Measurements from ENCODE around the gene EPN2.

Gene EPN2

DNA sequence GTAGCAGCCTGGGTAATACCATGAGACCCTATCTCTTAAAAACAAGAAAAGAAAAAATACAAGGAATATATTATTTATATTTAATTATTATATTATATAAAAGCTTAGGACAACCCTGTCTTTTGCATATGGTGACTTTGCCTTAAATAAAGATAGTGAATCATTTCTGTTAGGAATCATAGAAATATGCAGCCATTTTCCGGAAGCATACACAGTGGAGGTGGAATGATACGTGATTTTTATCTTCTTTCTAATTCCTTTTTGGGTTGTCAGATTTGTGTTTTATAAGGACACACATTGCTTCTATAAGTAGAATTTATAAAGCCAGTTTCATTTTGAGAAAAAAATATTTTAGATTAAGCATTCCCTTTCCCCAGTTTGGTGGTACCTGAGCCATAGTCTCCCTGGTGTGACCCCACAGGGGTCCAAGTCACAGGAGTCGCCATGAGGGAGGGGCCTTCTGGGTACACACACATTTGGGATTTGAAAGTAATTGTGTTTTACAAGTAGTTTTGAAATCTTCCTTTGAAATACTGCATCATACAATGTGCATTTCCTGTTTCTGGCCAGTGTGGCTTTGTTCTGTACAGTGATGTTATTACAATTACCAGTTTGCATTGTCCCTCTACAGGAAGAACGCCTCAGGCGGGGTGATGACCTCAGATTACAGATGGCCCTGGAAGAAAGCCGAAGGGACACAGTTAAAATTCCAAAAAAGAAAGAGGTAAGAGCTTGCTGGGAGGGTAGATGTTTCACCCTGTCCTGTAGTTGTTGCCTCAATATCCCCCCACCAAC lies 74.5 kb downstream of the EPN2 start:
- DNase-seq (ENCODE audit: low read depth), result no peak

DNA sequence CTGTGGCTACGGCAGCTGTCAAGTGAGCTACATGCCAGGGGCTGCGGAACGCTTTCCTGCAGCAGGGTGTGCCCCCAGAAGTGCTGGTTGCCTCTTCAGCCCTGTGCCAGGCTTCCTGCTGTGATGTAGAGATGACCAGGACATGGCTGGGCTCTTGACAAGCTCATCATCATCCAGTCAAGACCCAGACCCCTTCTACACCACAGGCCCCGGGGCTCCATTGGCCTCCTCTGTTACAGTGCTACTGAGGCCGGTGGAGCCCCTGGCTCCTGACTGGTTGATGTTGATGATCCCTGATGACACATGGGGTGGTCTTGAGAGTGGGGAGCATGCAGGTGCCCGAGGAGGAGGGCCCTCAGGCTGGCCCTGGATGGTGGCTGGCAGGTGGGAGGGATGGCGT lies 75.2 kb downstream of the EPN2 start:
- no peak for DNase-seq (ENCODE audit: low read depth)

DNA sequence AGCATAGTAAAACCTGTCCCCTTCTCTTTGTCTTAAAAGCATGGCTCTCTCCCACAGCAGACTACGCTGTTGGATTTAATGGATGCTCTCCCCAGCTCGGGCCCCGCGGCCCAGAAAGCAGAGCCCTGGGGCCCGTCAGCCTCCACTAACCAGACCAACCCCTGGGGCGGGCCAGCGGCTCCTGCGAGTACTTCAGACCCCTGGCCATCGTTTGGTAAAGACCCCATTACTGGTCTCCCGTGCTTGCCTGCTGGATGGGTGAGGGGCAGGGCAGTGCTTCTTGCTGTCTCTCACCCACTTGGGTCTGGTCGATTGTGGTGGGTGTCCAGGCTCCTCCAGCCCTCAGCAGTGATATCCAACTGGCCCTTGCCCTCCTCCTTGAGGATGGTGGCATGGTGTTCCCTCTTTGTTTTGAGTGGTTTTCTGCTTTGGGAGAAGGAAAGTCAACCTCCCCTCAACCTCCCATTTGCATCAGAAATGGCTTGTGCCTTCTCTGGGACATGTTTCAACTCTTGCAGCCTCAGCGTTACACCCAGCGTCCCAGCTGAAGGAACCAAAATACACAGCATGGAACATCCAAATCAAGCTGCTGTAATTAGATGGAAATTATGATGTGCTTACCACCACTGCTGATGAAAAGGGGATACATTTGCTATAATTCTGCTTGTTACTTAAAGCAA lies 76.0 kb downstream of the EPN2 start:
- no peak for DNase-seq (ENCODE audit: low read depth)

DNA sequence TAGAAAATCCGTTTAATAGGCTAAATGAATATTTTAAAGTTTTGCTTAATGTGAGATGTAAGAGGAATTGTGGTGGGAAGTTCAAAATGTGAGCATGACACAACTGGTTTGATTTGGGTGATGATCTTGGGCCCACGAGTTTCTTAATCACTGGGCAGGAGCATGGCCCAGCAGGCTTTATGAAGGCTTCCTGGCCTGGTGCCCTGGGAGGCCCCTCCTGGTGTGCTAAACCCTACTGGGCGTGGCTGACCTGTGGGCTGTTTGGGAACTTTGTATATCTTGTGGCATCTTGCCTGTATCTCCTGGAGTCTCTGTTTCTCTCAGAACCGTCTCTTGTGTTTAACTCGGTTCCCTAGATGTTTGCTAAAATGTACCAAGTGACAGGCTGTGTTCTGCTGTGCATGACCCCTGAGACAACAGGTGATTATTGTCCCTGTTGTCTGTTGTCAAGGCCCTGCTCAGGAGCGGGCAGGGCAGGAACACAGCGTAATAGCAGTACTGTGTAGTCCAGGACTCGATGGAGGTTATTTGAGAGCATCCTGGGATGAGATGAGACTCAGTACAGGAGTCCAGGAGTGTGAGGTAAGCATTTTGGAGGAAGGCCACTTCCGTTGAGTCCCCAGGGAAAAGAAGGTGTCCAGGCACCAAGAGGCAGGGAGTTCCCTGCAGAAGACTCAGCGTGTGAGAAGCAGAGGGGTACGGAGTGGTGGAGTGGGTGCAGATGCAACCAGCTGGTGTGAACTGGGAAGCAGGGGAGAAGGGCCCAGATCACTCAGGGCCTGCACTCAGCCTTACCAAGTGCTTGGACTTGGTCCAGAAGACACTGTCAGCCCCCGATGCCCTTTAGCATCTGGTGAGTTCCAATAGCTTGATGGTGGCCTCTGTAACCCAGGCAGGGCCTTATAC lies 76.8 kb downstream of the EPN2 start:
- no peak for DNase-seq (ENCODE audit: low read depth)

- no peak for DNase-seq (ENCODE audit: low read depth)
These were observed 77.9 kb downstream of the EPN2 start for GRCh38 chr17:19315104-19315503.

GRCh38 chr17:19316761-19317358 lies 79.7 kb downstream of the EPN2 start:
- no peak for DNase-seq (ENCODE audit: low read depth)

- DNase-seq (ENCODE audit: low read depth), result no peak
These were observed 80.4 kb downstream of the EPN2 start for GRCh38 chr17:19317359-19318095.

DNA sequence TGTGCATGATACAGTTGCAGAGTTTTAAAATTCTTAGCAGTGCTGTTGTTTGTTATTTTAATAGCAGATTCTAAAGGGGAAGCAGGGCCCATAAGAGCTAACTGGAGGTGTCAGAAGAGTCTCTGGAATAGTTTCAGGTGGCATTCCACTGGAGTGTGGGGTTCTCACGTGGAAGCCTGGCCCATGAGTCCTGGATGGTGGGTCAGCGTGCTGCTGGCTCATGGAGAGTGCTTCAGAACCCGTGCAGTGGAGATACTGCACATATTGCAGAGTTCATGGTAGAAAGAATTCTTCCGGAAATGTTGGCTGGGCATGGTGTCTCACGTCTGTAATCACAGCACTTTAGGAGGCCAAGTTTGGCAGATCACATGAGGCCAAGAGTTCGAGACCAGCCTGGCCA lies 81.4 kb downstream of the EPN2 start:
- no peak for DNase-seq (ENCODE audit: low read depth)

- no peak for DNase-seq (ENCODE audit: low read depth)
These were observed 82.8 kb downstream of the EPN2 start for GRCh38 chr17:19319771-19320505.

GRCh38 chr17:19320876-19321275 lies 83.7 kb downstream of the EPN2 start:
- no peak for DNase-seq (ENCODE audit: low read depth)

DNA sequence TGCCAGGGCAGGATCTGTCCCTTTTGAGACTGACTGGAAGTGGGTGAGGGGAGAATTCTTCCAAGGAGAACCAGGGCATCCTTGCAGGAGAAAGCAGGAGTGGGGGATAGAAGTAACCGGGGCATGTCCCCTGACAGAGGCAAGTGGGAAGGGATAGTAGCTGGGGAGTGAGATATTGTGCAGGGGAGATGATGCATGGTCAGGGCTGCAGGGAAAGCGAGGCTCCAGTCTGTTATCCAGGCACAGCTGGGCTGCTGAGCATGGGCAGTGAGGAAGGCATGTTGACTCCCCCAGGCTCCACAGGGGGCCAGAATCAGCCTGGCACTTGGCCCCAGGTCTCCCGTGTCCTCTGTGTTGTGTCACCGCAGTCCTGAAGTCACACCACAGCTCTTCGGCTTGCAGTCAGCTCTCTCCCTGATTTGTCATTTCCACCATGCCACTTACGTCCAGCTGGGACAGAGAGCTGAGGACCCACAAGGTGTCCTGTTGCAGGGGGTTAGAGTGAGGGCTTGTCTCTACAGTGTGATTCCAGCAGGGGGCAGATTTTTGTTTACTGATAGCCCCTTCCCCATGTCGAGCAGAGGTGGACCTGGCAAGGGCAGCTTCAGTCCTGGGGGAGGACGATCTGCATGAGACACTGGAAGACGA lies 84.4 kb downstream of the EPN2 start:
- no peak for DNase-seq (ENCODE audit: low read depth)

DNA sequence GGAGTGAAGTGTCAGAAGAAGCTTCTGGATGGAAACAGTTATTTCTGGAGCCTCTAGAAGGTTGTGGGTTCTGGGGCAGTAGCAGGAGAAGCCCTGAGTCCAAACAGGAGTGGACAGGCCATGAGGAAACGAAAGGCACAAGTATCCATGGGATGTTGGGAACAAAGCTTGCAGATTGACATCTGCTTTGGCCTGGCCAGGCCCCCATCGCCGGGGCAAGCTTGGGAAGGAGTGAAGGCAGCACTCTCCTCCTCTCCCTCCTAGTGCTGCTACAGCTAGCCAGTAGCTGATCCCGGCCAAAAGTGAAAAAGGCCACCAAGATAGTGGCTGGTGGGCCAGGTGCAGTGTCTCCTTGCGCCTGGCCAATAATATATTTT lies 85.0 kb downstream of the EPN2 start:
- no peak for DNase-seq (ENCODE audit: low read depth)

DNA sequence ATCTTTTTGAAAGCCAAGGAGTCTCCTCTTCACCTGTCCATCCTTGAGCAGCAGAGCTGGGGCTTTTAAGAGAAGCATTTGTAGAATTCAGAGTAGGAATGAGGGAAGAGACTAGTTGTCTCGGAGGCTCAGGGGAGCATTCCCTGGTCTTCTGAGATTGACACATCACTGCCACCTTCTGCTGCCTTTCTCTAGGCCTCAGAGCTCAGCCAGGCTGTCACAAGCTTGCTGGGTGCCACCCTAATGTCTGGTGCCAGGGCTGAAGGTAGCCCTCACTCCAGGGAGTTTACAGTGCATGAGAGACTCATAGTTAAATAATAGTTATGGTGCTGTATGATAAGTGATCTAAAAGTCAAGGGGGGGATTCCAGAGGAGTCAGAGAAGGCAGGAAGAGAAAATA lies 85.7 kb downstream of the EPN2 start:
- no peak for DNase-seq (ENCODE audit: low read depth)

DNA sequence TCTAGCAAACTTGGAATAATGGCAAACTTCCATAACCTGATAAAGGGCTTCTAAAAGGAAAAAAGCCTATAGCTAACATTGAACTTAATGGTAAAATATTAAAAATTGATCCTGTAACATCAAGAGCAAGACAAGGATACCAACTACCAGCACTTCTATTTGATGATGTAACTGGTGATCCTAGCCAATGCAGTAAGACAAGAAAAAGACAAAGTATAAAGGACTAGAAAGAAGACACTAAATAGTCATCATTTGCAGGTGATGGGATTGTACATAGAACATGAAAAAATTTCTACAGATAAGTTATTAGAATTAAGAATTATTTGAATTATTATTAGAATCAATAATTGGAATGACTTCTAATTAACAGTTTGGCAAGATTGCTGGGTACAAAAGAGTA lies 88.4 kb downstream of the EPN2 start:
- no peak for DNase-seq (ENCODE audit: low read depth)

DNA sequence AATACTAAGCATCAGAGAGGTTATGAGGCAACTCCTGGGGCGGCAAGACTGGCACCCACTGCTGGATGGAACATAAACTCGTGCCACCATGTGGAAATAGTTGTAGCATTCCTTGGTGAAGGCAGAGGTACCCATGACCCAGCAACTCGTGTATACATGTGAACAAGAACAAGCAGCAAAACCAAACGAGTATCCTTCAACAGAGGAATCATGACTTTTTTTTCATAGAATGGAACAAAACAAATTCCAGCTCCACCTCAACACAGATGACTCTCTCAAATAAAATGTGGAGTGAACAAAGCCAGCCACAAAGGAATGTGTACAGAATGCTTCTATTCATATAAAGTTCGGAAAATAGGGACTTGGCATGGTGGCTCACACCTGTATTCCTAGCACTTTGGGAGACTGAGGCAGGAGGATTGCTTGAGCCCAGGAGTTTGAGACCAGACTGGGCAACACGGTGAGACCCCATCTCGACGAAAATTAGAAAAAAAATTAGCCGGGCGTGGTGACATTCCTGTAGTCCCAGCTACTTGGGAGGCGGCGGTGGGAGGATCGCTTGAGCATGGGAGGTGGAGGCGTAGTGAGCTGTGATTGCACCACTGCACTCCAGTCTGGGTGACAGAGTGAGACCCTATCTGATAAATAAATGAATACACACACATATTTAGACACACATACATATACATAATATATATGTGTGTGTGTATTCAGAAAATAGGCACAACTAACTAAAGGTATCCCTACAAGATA lies 90.0 kb downstream of the EPN2 start:
- DNase-seq (ENCODE audit: low read depth), result no peak

DNA sequence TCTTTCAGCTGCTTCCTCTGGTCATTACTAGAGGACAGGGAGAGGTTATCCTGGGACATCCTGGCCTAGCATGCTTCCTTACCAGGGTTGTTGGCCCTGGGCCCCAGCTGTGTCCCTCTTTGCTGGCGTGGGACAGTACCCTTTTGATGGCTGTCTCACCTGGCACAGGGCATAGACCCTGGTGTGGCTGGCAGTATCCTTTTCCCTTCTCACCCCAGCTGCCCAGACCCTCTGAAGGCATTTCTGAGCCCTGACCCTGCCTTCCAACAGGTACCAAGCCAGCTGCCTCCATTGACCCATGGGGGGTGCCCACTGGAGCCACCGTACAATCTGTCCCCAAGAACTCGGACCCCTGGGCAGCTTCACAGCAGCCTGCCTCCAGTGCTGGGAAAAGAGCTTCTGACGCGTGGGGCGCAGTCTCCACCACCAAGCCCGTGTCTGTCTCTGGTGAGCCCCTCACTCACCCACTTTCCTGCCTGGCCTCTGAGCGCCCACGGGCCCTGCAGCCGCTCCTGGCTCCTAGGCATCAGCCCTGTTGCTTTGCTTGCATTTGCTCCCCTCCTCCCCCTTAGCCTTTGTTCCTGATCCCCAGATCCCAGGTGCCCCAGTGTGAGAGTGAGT lies 91.4 kb downstream of the EPN2 start:
- no peak for DNase-seq (ENCODE audit: low read depth)

- DNase-seq (ENCODE audit: low read depth), result no peak
These were observed 92.0 kb downstream of the EPN2 start for GRCh38 chr17:19329136-19329535.

DNA sequence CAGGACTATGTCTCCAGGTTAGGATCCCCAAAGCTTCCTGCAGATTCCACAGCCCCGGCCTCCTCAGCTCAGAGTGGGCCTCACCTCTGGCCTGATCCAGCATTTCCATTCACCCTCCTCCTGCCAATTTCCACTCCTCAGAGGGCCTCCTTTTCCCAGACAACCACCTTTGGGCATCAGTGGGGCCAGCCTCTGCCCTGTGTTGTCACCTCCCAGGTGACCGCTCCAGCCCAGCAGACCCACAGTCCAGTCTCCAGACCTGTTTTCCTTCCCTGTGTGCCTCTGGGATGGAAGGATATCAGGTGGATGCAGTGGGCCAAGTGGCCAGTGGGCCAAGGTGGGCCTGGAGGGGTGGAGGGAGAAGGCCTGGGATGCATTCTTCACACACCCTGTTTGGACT lies 92.7 kb downstream of the EPN2 start:
- DNase-seq (ENCODE audit: low read depth), result no peak

DNA sequence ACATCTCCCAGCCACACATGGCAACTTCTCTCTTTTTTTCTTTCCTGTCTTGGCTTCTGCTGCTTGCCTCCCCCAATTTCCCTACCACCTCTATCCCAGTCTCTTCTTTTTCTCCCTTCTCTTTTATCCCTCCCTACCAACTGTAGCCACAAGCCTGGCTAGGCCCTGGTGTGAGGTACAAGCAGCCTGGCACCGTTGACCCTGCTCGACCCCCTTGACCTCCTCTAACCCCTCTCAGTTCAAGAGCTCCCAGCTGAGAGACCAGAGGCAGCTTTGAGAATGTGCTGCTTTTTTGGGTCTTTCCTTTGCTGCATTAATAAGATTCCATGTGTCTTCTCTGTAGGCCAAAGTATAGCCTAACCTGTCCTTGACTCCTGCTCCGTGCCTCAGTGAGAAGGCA lies 93.1 kb downstream of the EPN2 start:
- DNase-seq (ENCODE audit: low read depth), result no peak
